ENCODE measurements around the gene RIOK1.

RIOK1 gene

DNA sequence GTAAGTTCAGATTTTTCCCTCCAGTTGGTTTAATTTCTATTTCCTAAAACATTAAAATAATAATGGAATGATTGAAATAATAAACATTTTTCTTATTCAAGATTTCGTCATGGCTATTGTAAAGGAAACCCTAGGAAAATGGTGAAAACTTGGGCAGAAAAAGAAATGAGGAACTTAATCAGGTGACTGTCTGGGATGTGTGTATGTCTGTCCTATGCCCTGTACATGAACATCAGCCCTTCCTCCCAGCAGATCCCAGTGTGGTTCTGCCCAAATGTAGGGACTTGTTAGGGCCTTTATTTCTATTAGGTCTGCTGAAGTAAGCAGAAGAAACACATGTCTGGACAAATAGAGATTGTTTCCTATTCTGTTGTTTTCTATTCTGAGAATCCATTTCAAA lies 13.1 kb downstream of the RIOK1 start:
- DNase-seq = no peak
- intact Hi-C loops (cut with DNase I) = no loop called here

DNA sequence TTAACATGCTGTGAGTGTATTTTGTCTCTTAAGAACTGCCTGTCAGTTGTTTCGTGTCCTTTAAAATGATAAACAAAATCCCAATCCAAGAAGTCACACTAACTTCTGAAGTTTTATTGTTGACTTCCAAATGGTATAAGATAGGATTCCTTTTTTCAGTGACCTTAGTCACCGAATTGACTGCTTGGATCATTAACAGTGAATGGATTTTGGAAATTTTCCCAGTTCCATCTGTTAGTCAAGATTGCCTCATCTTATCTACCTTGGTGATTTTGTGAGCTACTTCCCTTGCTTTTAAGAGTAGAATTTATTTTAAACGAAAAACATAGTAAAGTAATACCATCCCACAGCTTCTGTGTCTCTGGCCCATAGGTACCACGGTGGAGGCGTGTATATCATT lies 14.9 kb downstream of the RIOK1 start:
- intact Hi-C loops (cut with DNase I) = no loop called here

DNA sequence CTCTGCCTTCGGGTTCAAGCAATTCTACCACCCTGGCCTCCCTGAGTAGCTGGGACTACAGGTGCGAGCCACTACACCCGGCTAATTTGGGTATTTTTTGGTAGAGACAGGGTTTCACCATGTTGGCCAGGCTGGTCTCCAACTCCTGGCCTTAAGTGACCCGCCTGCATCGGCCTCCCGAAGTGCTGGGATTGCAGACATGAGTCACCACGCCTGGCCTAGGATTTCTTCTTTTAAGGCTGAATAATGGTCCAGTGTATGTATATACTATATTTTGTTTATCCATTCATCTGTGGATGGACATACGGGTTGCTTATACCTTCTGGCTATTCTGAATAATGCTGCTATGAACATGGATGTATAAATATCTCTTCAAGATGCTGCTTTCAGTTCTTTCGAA lies 17.1 kb downstream of the RIOK1 start:
- no peak for DNase-seq
- intact Hi-C loops (cut with DNase I) = no loop called here

More for the DNA sequence above, 14.9 kb downstream of the RIOK1 start:
- no peak for DNase-seq

DNA sequence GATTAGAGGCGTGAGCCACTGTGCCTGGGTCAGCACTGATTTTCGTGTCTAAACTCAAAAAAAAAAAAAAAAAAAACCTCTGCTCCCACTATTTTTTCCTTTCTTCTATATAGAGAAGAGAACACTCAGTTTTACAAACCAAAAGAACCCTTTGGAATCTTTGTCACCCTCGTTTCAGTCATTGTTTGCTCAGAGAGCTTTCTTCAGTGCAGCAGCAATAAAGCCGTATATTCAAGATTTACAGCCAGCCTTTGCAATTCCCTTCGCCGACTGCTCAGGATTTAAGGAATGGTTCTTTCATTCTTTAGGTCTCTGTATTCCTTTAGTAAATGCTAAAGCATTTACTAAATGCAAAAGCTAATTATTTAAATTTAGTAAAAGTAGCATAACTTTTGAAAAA lies 20.1 kb downstream of the RIOK1 start:
- no peak for DNase-seq

DNA sequence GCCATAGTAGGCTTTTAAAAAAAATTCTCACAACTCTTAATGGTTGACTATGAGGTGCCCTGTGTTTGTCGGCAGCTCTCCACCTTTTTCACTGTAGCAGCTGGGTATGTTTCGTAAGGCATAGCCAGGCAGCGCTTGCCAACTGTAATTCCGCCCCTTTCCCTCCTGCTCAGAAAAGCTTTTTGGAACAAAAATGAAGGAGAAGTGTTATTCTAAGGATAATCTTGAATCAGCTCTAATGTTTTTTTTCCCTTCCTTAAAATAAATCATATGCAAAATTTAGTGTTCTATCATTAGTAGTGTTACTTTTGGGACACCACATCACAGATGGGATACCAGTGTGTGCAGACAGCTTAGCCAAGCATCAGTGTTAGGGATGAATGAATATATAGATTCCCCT lies 21.2 kb downstream of the RIOK1 start:
- DNase-seq = no peak
- intact Hi-C loops (cut with DNase I) = no loop called here

More for the DNA sequence above, 20.1 kb downstream of the RIOK1 start:
- intact Hi-C loops (cut with DNase I) = no loop called here

DNA sequence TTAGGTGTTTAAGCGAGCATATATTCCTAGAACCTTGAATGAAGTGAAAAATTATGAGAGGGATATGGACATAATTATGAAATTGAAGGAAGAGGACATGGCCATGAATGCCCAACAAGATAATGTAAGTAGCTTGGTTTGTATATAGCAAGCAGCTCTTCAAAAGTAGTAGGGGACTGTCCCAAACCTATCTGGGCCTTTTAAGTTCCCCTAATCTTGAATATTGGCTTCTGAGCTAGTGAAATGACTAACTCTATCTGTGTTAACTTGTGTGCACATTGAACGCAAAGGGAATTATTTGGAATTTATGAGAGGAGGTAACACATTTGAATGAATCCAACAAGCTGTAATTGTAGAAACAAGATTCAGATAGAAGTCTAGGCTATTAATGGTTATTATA lies 21.7 kb downstream of the RIOK1 start:
- DNase-seq = no peak
- intact Hi-C loops (cut with DNase I) = no loop called here

DNA sequence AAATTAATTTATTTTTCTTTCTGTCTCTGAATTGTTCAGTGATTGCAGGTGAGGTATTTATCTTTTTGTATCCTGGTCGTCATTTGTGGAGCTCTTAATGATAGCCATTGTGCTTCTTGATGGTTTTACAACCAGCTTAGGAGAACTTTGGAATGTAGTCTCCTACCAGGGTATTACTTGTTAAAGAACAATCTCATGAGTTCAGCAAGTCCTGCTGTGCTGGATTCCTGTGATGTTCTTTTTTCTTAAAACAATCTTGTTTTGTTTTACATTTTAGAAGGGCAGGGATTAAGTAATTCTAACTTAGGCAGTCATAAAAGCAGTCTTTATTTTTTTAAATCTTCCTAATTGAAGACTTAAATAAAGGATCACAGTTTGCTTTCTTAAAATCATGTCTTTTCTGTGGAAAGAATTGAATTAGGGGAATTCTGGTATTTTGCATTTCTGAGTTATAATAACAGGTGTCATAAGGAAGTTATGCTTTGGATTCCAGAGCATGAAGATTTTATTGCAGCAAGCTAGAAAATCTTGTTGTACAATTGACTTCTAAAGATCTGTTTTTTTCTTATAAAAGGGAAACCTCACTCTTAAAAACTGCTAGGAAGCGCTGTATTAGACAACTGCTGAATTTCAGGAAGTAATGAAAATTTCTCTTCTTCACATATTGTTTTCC lies 23.7 kb downstream of the RIOK1 start:
- intact Hi-C loops (cut with DNase I) = no loop called here
- no peak for DNase-seq

DNA sequence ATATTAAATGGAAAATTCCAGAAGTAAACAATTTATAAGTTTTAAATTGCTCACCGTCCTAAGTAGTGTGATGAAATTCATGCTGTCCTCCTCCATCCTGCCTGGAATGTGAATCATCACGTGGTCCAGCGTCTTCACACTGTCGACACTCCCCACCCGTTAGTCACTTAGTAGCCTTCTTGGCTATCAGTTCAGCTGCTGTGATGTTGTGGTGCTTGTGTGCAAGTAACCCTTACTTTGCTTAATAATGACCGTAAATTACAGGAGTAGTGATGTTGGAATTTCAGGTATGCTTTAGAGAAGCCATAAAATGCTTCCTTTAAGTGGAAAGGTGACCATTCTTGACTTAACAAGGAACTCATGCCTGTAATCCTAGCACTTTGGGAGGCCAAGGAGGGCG lies 25.2 kb downstream of the RIOK1 start:
- DNase-seq = no peak
- intact Hi-C loops (cut with DNase I) = no loop called here

DNA sequence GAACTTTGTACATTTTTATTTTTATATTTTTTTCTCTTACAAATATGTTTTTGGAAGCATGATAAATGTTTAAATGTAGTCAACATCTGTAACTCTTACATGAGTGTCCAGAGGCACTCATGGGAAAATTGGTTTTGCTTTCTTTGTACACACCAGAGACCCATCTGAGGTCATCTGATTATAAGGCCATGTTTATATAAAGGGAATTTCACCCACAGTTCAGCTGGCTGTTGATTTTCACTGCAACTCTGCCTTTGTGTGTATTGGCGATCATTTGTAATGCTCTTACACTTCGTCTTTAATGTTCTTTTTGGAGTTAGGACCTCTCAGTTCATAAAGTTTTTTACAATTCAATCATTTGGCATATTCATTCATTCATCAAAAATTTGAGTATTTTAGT lies 28.1 kb downstream of the RIOK1 start:
- intact Hi-C loops (cut with DNase I) = no loop called here

DNA sequence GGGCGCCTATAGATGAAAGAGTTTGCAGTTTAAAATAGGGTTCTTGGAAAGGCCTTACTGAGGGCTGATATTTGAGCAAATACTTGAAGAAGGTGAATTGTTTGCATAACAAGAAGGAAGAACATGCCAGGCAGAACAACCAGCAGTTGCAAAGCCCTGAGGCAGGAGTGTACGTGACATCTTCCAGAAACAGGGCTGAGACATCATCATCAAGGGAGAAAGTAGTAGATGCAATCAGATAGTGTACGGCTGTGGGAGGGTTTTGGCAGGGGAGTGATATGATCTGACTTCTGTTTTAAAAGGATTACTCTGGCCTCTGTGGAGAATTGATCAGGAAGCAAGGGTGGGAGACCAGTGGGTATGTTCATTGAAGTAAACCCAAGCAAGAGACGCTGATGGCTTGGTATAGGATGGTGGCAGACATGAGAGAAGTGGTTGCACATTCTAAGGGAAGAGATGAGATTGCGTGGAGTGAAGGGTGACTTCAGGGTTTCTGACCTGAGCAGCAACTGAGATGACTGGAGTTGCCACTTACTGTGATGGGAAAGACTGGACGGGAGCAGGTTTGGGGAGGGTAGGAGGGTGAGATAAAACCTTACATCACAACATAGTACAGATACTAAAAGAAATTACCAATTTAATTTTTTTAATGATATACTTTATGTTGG lies 28.8 kb downstream of the RIOK1 start:
- intact Hi-C loops (cut with DNase I) = no loop called here
- no peak for DNase-seq

More for the DNA sequence above, 28.1 kb downstream of the RIOK1 start:
- DNase-seq = no peak

DNA sequence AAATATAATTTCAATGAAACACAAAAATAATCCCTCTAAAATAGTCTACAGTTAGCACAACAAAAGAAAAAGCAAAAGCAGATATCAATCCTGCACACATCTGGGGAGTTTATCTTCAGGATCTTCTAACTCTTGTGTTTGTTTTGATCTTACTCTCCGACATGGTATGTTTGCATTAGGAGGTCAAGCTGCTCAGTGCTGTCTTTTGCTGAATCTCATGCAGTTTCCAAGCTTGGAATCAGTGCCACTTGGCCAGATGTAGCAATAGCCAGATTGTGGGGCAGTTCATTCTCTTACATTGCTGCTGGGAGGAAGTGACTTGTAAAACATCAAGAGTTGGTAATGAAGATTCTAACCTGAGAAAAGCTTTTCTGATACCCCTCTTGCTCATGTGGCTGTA lies 29.5 kb downstream of the RIOK1 start:
- intact Hi-C loops (cut with DNase I) = no loop called here
- DNase-seq = no peak

DNA sequence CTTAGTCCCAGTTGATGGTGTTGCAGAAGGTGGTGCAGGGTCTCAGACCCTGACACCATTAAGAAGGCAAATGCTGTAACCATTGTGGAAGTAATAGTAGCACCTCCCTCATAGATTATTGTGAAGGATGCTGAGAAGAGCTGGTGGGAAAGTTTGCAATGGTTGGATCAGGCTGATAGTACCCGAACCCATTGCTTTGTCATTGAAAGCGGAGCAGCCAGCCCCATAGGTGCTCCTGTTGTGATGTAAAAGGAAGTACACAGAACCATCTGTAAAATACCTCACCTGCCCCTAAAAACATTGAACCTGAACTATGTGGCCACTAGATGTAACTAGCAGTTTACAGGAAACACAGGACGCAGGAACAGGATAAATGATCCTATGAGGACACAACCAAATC lies 31.5 kb downstream of the RIOK1 start:
- no peak for DNase-seq
- intact Hi-C loops (cut with DNase I) = no loop called here

DNA sequence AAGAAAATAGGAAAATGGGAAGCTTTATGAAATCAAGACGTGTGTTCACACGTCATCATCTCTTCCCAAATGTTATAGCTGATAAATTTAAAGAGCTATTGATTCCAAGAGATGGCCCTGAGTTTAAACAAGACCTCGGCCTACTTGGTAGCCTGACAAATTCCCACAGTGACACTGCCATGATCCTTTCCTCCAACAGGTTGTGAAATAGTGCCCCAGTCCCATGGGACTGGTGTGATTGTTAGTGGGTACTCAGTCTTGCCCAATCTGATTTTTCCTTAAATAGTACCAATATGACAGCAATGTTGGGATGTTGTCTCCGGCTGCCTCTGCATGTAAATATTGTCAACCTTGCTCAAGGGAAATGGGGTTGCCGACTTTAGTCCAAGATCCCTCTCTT lies 34.5 kb downstream of the RIOK1 start:
- intact Hi-C loops (cut with DNase I) = no loop called here
- DNase-seq = no peak

DNA sequence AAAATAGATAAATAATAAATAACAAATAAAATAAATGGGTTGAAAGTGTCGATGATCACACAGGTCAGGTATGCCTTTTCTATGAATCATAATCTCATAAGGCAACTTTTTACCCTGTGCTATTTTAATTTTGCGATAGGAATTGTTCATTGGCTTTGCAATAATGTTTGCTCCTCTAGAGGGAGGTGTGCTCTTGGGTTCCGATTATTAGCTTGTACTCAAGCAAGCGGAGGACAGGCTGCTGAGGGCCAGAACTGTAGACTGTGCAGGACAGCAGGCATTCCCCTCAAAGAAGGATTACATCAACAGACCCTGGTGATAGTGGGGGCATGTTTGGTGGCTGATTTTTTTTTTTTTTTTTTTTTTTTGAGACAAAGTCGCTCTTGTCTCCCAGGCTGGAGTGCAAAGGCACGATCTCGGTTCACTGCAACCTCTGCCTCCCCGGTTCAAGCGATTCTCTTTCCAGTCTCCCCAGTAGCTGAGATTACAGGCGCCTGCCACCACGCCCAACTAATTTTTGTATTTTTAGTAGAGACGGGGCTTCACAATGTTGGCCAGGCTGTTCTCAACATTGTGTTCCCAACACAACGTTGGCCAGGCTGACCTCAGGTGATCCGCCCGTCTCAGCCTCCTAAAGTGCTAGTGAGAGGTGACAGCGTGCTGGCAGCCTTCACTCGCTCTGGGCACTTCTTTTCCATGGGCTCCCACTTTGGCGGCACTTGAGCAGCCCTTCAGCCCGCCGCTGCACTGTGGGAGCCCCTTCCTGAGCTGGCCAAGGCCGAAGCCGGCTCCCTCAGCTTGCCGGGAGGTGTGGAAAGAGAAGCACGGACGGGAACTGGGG lies 35.6 kb downstream of the RIOK1 start:
- intact Hi-C loops (cut with DNase I) = no loop called here
- DNase-seq = peak in 7 of 42 donors; percentile 9 to 49 (median 23)

DNA sequence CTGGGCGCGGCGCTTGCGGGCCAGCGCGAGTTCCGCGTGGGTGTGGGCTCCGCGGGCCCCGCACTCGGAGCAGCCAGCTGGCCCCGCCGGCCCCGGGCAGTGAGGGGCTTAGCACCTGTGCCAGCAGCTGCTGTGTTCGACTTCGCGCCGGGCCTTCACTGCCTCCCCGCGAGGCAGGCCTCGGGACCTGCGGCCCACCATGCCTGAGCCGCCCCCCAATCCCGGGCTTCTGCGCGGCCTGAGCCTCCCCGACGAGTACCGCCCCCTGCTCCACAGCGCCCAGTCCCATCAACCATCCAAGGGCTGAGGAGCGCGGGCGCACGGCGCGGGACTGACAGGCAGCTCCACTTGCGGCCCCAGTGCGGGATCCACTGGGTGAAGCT lies 36.2 kb downstream of the RIOK1 start:
- intact Hi-C loops (cut with DNase I) = no loop called here
- DNase-seq = no peak

DNA sequence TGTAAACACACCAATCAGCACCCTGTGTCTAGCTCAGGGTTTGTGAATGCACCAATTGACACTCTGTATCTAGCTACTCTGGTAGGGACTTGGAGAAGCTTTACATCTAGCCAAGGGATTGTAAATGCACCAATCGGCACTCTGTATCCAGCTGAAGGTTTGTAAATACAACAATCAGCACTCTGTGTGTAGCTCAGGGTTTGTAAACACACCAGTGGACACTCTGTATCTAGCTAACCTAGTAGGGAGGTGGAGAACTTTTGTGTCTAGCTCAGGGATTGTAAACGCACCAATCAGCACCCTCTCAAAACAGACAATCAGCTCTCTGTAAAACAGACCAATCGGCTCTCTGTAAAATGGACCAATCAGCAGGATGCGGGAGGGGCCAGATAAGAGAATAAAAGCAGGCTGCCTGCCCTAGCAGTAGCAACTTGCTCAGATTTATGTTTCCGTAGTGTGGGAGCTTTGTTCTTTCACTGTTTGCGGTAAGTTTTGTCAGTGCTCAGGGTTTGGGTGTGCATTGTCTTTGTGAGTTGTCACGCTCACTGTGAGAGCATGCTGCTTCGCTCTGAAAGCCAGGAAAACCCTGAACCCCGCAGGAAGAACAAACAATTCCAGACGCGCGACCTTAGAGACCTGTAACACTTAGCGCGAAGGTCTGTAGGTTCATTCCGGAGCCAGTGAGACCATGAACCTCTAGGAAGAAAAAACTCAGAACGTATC lies 37.0 kb downstream of the RIOK1 start:
- DNase-seq = no peak
- intact Hi-C loops (cut with DNase I) = no loop called here

DNA sequence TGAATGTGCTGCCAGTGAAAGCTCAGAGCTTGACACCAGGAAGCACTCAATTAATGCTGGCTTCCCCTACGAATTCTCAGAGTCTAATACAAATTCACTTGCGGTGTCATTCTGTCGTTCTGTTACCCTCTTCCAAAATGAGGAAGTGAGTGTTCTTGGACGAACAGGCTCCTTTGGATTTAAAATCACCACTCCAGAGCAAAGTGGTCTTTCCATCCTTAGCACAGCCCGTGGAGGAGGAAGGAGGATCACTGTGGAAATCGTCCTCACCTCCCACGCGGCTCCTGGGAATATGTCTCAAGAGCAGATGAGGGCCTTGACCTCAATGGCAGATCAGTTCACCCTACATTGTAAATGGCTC lies 41.7 kb downstream of the RIOK1 start:
- intact Hi-C loops (cut with DNase I) = no loop called here
- no peak for DNase-seq

DNA sequence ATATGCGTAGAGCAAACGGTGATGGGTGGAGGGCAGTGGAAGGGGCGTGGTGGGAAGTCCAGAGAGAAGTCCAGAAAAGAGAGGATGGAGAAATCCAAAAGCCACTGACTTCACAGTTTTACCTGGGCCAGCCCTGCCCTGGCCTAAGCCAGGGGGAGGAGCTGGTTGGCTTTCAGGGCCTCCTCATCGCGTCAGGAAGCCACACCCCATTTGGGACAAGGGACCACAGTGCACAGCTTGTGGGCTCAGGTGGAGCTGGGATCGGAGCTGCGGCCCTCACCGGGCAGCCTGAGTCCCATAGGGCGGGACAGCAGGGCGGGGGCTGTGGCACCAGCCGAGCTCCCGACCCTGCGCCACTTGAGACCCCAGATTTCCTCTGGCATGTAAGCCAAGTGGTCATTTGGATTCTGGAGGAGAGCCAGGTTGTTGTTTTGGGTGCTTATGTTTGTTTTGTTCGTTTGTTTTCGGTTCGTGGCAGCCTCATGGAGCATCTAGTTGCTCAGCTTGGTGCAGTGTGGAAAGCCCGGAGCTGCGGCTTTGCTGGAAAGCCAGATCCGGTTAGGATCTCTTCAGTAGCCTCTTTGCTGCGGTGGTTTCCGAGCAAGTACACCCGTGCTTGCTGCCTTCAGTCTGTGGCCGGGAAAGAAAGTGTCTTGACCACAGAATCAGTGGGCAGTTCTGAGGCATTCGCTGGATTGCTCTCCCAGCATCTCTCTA lies 42.2 kb downstream of the RIOK1 start:
- intact Hi-C loops (cut with DNase I) = no loop called here
- no peak for DNase-seq
